Measurements from ENCODE around the gene CFAP43.
A peak's percentile ranks its signal among the peaks of the same experiment; 100 is the strongest.

The CFAP43 gene

GRCh38 chr10:104260775-104261115 is 28.6 kb upstream of the CFAP43 start:
- H3K27ac ChIP-seq, result no peak overlapping the region
- no peak for TF ChIP-seq ZFX (IDR thresholded peaks at IDR 0.05)
- no peak for TF ChIP-seq CTCF (conservative IDR thresholded peaks at IDR 0.05)

GRCh38 chr10:104259999-104260774 is 28.0 kb upstream of the CFAP43 start:
- TF ChIP-seq CTCF (conservative IDR thresholded peaks at IDR 0.05), result no peak
- TF ChIP-seq ZFX (IDR thresholded peaks at IDR 0.05), result no peak
- no peak overlapping the region for H3K27ac ChIP-seq

GRCh38 chr10:104259456-104259855 is 27.3 kb upstream of the CFAP43 start:
- no peak overlapping the region for H3K27ac ChIP-seq
- TF ChIP-seq ZFX (IDR thresholded peaks at IDR 0.05) (no peak), CTCF (conservative IDR thresholded peaks at IDR 0.05) (no peak)

- H3K27ac ChIP-seq, result no peak overlapping the region
- TF ChIP-seq CTCF (conservative IDR thresholded peaks at IDR 0.05) (no peak), ZFX (IDR thresholded peaks at IDR 0.05) (no peak)
Measured at GRCh38 chr10:104258209-104258608, 26.0 kb upstream of the CFAP43 start.

GRCh38 chr10:104257235-104257634 is 25.1 kb upstream of the CFAP43 start:
- no peak overlapping the region for H3K27ac ChIP-seq
- TF ChIP-seq CTCF (conservative IDR thresholded peaks at IDR 0.05), result no peak
- no peak for TF ChIP-seq ZFX (IDR thresholded peaks at IDR 0.05)

- no peak overlapping the region for H3K27ac ChIP-seq
- TF ChIP-seq ZFX (IDR thresholded peaks at IDR 0.05) (no peak), CTCF (conservative IDR thresholded peaks at IDR 0.05) (no peak)
Measured at GRCh38 chr10:104256335-104256961, 24.3 kb upstream of the CFAP43 start.

GRCh38 chr10:104255311-104255981 is 23.3 kb upstream of the CFAP43 start:
- no peak; the same call in 1 of the 2 replicates for TF ChIP-seq ZFX (IDR thresholded peaks at IDR 0.05)
- TF ChIP-seq CTCF (conservative IDR thresholded peaks at IDR 0.05), result no peak
- H3K27ac ChIP-seq, result peak overlapping the region; percentile 94

All from C4-2B (cell line).